Activated CD4-positive, alpha-beta T cell treated with anti-CD3 and anti-CD28 coated beads, Interleukin-2, amount 10 ng/mL, durations not matched to agents 24 days and 14 days (primary cell): Measurements from ENCODE around the gene SH3RF1. TPM values are rescaled to one million over a fixed set of nuclear protein-coding genes. Genes with fewer than 3 reads are reported as not detected.
"Not testable (repeated sequence)": the region's sequence is repeated elsewhere in the genome, so short reads cannot be mapped to it uniquely, and the experiment has no call there.

Source experiments
- DNase-seq: peaks from one replicate; pipeline ENCODE4 v3.0.0; 2022
- H3K27ac Mint-ChIP-seq: one replicate; pipeline ENCODE4 v1.8.0; 2022; ENCODE audit warnings: mild to moderate bottlenecking, mixed read lengths
- H3K27me3 Mint-ChIP-seq: one replicate; pipeline ENCODE4 v1.8.0; 2022; ENCODE audit warnings: mixed read lengths
- H3K36me3 Mint-ChIP-seq: one replicate; pipeline ENCODE4 v1.8.0; 2022; ENCODE audit warnings: low read depth, mild to moderate bottlenecking, mixed read lengths
- H3K4me1 Mint-ChIP-seq: one replicate; pipeline ENCODE4 v1.8.0; 2021; ENCODE audit warnings: mixed read lengths
- H3K4me3 Mint-ChIP-seq: one replicate; pipeline ENCODE4 v1.8.0; 2022; ENCODE audit warnings: mild to moderate bottlenecking, moderate library complexity, mixed read lengths
- H3K9me3 Mint-ChIP-seq: one replicate; pipeline ENCODE4 v1.8.0; 2021; ENCODE audit warnings: mixed read lengths
- intact Hi-C: fragments of 100-400 bp; cut with micrococcal nuclease; formaldehyde crosslinking; loops from one replicate; pipeline ENCODE4 v1.15.1; 2023
- total RNA-seq: library from RNA; stranded (reverse); gene quantifications from 2 replicates; pipeline ENCODE4 v1.2.3, GENCODE V29; 2022

SH3RF1 gene
- total RNA-seq, 1 donor from 2014 or later = 0.68 TPM

DNA sequence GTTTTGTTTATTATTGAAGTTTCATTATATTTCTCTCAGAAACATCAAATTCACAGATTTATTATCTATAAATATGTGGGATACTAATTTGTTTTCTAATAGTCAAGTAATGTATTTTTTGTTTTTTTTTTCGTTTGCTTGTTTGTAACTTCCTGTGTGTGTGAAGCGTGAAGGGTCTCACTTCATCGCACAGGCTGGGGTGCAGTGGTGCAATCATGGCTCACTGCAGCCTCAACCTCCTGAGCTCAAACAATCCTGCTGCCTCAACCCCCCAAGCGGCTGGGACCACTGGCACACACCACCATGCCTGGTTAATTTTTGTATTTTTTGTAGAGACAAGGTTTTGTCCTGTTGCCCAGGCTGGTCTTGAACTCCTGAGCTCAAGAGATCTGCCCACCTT is 55.1 kb downstream of the SH3RF1 start:
- H3K27me3 Mint-ChIP-seq = peaks cover 2% of the 10 kb centered on the region
- no peak overlapping the region for H3K27ac Mint-ChIP-seq
- no peaks in the 10 kb centered on the region for H3K36me3 Mint-ChIP-seq
- no peak overlapping the region for H3K4me3 Mint-ChIP-seq
- no peaks in the 10 kb centered on the region for H3K4me1 Mint-ChIP-seq
- DNase-seq = no peak
- intact Hi-C loops = no loop called here
- H3K9me3 Mint-ChIP-seq = no peaks in the 10 kb centered on the region

DNA sequence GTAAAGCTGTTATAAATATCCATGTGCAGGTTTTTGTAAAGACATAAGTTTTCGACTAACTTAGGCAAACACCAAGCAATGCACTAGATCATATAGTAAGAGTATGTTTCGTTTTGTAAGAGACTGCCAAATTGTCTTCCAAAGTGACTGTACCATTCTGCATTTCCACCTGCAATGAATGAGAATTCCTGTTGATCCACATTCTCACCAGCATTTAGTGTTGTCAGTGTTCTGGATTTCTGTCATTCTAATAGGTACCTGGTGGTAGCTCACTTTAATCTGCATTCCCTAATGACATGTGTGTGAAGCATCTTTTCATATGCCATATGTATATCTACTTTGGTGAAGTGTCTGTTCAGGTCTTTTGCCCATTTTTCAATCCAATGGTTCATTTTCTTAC is 57.8 kb downstream of the SH3RF1 start:
- Mint-ChIP-seq H3K4me1 (no peaks in the 10 kb centered on the region), H3K27me3 (peaks cover 2% of the 10 kb centered on the region), H3K36me3 (no peaks in the 10 kb centered on the region), H3K9me3 (no peaks in the 10 kb centered on the region), H3K27ac (no peak overlapping the region), H3K4me3 (no peak overlapping the region)
- intact Hi-C loops = no loop called here
- DNase-seq = no peak

DNA sequence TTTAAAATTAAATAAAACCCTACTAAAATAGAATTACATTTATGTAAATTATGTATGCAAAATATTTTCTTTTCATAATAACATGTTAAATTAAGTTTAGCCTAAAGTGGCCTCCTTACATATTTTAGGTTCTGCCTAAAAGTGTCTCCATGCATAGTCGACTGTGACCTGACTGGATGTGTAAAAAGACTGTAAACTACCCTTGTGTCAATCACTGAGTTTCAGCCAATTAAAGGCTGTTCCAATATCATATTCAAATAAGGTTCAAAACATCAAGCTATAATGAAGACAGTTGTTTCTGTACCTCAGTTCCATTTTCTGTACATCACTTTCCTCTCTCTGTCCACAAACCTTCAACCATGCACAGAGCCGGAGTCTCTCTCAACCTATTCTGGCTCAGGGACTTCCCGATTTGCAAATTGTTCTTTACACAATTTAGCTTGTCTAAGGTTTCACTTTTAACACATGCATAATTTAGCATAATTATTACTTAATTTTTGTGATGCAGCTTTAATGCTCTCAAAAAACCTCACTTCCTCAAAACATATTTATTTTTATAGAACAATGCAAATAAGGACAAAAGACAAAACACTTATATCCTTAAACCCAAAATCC is 60.1 kb downstream of the SH3RF1 start:
- H3K4me1 Mint-ChIP-seq = no peaks in the 10 kb centered on the region
- no peaks in the 10 kb centered on the region for H3K9me3 Mint-ChIP-seq
- H3K27ac Mint-ChIP-seq = no peak overlapping the region
- intact Hi-C loops = no loop called here
- peaks cover 2% of the 10 kb centered on the region for H3K27me3 Mint-ChIP-seq
- H3K4me3 Mint-ChIP-seq = no peak overlapping the region
- DNase-seq = no peak
- no peaks in the 10 kb centered on the region for H3K36me3 Mint-ChIP-seq

DNA sequence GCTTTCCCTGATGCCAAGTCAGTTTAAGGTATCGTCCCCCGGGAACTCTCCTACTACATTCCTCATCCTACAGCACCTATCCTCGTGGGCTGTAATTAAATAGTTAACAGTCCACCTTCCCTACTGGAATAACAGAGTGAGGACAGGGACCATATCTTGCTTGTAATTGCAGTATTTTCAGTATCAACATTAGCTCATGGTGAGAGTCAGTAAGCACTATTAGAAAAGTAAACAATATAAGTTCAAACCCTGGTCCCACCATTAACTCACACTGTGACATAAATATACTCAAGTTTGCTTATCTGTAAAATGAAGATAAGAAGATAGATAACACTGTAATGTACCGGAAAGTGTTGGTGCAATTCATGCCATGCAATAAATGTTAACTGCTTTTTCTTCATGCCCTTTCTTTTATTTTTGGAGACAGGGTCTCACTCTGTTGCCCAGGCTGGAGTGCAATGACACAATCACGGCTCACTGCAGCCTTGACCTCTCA is 61.3 kb downstream of the SH3RF1 start:
- peaks cover 2% of the 10 kb centered on the region for H3K27me3 Mint-ChIP-seq
- no peak for DNase-seq
- H3K4me1 Mint-ChIP-seq = no peaks in the 10 kb centered on the region
- no peak overlapping the region for H3K27ac Mint-ChIP-seq
- no peaks in the 10 kb centered on the region for H3K36me3 Mint-ChIP-seq
- intact Hi-C loops = no loop called here
- H3K4me3 Mint-ChIP-seq = no peak overlapping the region
- H3K9me3 Mint-ChIP-seq = no peaks in the 10 kb centered on the region

DNA sequence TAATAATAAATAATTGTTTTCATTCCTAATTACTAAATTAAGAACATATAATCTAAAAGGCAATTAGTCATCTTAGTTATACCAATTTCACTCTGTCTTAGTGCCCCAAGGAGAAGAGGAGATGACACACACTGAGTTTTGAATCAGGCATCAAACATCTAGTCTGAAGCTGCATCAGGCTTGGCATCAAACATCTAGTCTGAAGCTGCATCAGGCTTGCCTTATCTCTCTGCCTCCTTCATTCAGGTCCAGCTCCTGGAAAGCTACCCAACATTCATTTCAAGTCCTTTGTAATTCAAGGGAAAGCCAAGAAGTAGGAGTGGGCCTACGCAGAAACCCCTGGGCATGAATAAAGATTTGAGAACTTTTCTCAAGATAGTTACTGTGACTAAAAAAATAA is 62.2 kb downstream of the SH3RF1 start:
- Mint-ChIP-seq H3K36me3 (no peaks in the 10 kb centered on the region), H3K27me3 (peaks cover 2% of the 10 kb centered on the region), H3K27ac (no peak overlapping the region), H3K9me3 (no peaks in the 10 kb centered on the region), H3K4me1 (no peaks in the 10 kb centered on the region), H3K4me3 (no peak overlapping the region)
- intact Hi-C loops = no loop called here
- no peak for DNase-seq

GRCh38 chr4:169208090-169208455 is 62.7 kb downstream of the SH3RF1 start:
- intact Hi-C loops = no loop called here
- no peaks in the 10 kb centered on the region for H3K4me1 Mint-ChIP-seq
- H3K9me3 Mint-ChIP-seq = no peaks in the 10 kb centered on the region
- H3K27me3 Mint-ChIP-seq = no peaks in the 10 kb centered on the region
- H3K27ac Mint-ChIP-seq = no peak overlapping the region
- no peak overlapping the region for H3K4me3 Mint-ChIP-seq
- DNase-seq = no peak
- H3K36me3 Mint-ChIP-seq = no peaks in the 10 kb centered on the region

GRCh38 chr4:169207436-169208089 is 63.2 kb downstream of the SH3RF1 start:
- H3K4me3 Mint-ChIP-seq = no peak overlapping the region
- H3K9me3 Mint-ChIP-seq = no peaks in the 10 kb centered on the region
- intact Hi-C loops = no loop called here
- no peaks in the 10 kb centered on the region for H3K27me3 Mint-ChIP-seq
- no peak for DNase-seq
- no peak overlapping the region for H3K27ac Mint-ChIP-seq
- no peaks in the 10 kb centered on the region for H3K4me1 Mint-ChIP-seq
- no peaks in the 10 kb centered on the region for H3K36me3 Mint-ChIP-seq

GRCh38 chr4:169205744-169206080 is 65.0 kb downstream of the SH3RF1 start:
- no peak overlapping the region for H3K4me3 Mint-ChIP-seq
- intact Hi-C loops = no loop called here
- no peaks in the 10 kb centered on the region for H3K9me3 Mint-ChIP-seq
- H3K27me3 Mint-ChIP-seq = peaks cover 2% of the 10 kb centered on the region
- no peak for DNase-seq
- H3K36me3 Mint-ChIP-seq = no peaks in the 10 kb centered on the region
- H3K27ac Mint-ChIP-seq = no peak overlapping the region
- no peaks in the 10 kb centered on the region for H3K4me1 Mint-ChIP-seq

- intact Hi-C loops = no loop called here
- H3K9me3 Mint-ChIP-seq = no peaks in the 10 kb centered on the region
- H3K4me3 Mint-ChIP-seq = no peak overlapping the region
- no peak for DNase-seq
- H3K27me3 Mint-ChIP-seq = peaks cover 2% of the 10 kb centered on the region
- H3K27ac Mint-ChIP-seq = no peak overlapping the region
- H3K36me3 Mint-ChIP-seq = no peaks in the 10 kb centered on the region
- no peaks in the 10 kb centered on the region for H3K4me1 Mint-ChIP-seq
These were observed 65.5 kb downstream of the SH3RF1 start for GRCh38 chr4:169205075-169205743.

DNA sequence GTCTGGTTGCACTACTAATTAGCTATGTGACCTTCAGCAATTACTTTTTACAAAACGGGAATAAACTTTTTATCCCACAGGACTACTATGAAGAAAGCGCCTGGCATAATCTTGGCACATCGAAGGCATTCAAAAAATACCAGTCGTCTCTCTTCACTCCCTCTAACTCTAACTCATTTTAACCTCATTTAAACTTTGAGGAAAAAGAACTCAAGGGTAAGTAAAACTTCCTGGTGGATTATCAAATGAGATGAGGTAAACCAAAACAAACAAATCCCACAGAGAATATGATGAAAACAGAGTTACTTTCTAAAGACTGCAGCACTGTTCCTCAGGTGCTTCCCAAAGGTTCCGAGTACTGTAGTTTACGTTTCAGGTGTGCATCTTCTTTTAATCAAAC is 66.9 kb downstream of the SH3RF1 start:
- intact Hi-C loops = no loop called here
- no peak overlapping the region for H3K4me3 Mint-ChIP-seq
- DNase-seq = no peak
- no peaks in the 10 kb centered on the region for H3K36me3 Mint-ChIP-seq
- H3K9me3 Mint-ChIP-seq = no peaks in the 10 kb centered on the region
- peaks cover 2% of the 10 kb centered on the region for H3K27me3 Mint-ChIP-seq
- H3K4me1 Mint-ChIP-seq = no peaks in the 10 kb centered on the region
- H3K27ac Mint-ChIP-seq = no peak overlapping the region

GRCh38 chr4:169203278-169203677 is 67.5 kb downstream of the SH3RF1 start:
- H3K27me3 Mint-ChIP-seq, intact Hi-C loops, H3K9me3 Mint-ChIP-seq, H3K27ac Mint-ChIP-seq, H3K36me3 Mint-ChIP-seq, DNase-seq, H3K4me3 Mint-ChIP-seq, H3K4me1 Mint-ChIP-seq: not testable (repeated sequence)

GRCh38 chr4:169202878-169203277 is 67.9 kb downstream of the SH3RF1 start:
- no peak overlapping the region for H3K4me3 Mint-ChIP-seq
- intact Hi-C loops = no loop called here
- H3K36me3 Mint-ChIP-seq = no peaks in the 10 kb centered on the region
- peaks cover 2% of the 10 kb centered on the region for H3K27me3 Mint-ChIP-seq
- H3K27ac Mint-ChIP-seq = no peak overlapping the region
- H3K9me3 Mint-ChIP-seq = no peaks in the 10 kb centered on the region
- no peak for DNase-seq
- no peaks in the 10 kb centered on the region for H3K4me1 Mint-ChIP-seq

DNA sequence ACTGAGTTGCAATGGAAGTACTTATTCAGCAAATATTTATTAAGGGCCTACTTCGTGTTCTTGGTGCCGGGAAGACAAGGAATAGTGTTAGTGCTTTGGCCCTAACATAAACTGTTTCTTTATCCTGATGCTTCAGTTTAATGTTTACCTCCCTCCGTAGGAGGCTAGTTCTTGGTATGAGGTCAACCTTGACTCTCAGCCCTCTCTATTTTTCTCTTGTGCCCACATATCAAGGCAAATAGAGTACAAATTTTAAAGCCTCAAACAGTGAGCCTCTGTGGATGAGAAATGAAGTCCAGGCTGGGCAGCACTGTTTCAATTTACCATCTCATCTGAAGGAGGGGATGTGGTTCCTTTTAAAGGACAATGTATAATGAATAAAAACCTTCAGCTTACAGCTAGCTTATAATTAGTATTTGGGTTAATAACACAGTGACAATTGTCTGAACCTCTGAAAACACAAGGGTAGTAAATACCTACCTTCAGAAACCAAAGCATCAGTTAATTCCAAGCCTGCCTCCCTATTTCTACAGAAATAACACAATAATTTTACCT is 68.5 kb downstream of the SH3RF1 start:
- Mint-ChIP-seq H3K36me3 (no peaks in the 10 kb centered on the region), H3K27ac (no peak overlapping the region), H3K4me3 (no peak overlapping the region), H3K9me3 (no peaks in the 10 kb centered on the region), H3K27me3 (peaks cover 2% of the 10 kb centered on the region), H3K4me1 (no peaks in the 10 kb centered on the region)
- no peak for DNase-seq
- intact Hi-C loops = no loop called here
